IPS-11a (cell line): ENCODE measurements around the gene DDX27.

Experiments
- H3K4me3 ChIP-seq: one replicate; pipeline ENCODE4 v1.5.1; 2013; ENCODE audit warnings: low read depth, low read length, control low read depth

DDX27 gene

GRCh38 chr20:49277786-49278035 is 58.5 kb downstream of the DDX27 start:
- peak overlapping the region; percentile 100 for H3K4me3 ChIP-seq

GRCh38 chr20:49278036-49278817 is 59.0 kb downstream of the DDX27 start, which contains the start of gene ZNFX1:
Gene ZNFX1 (minus strand): TSS chr20:49278057. CDS start chr20:49275839, 2,218 bp downstream.
- peak within 1 kb of the TSS; percentile 100 for H3K4me3 ChIP-seq

- peak overlapping the region; percentile 100 for H3K4me3 ChIP-seq
Measured at GRCh38 chr20:49278818-49279676, 59.8 kb downstream of the DDX27 start.

- H3K4me3 ChIP-seq: peak overlapping the region; percentile 100
Measured at GRCh38 chr20:49279677-49280462, 60.7 kb downstream of the DDX27 start.

GRCh38 chr20:49280463-49281058 is 61.3 kb downstream of the DDX27 start:
- peak overlapping the region; percentile 100 for H3K4me3 ChIP-seq

- peak overlapping the region; percentile 100 for H3K4me3 ChIP-seq
Measured at GRCh38 chr20:49281059-49281912, 62.1 kb downstream of the DDX27 start.

GRCh38 chr20:49281913-49282467 is 62.8 kb downstream of the DDX27 start:
- peak overlapping the region; percentile 100 for H3K4me3 ChIP-seq

GRCh38 chr20:49282584-49283171 is 63.5 kb downstream of the DDX27 start:
- peak overlapping the region; percentile 100 for H3K4me3 ChIP-seq

GRCh38 chr20:49283176-49283702 is 64.0 kb downstream of the DDX27 start:
- peak overlapping the region; percentile 100 for H3K4me3 ChIP-seq

GRCh38 chr20:49283703-49284625 is 64.7 kb downstream of the DDX27 start:
- H3K4me3 ChIP-seq: peak overlapping the region; percentile 100

GRCh38 chr20:49284818-49285217 is 65.6 kb downstream of the DDX27 start:
- no peak overlapping the region for H3K4me3 ChIP-seq

- no peak overlapping the region for H3K4me3 ChIP-seq
Measured at GRCh38 chr20:49285233-49285668, 66.0 kb downstream of the DDX27 start.

- H3K4me3 ChIP-seq: no peak overlapping the region
Measured at GRCh38 chr20:49285813-49286494, 66.7 kb downstream of the DDX27 start.

- H3K4me3 ChIP-seq: no peak overlapping the region
Measured at GRCh38 chr20:49286689-49287551, 67.7 kb downstream of the DDX27 start.

GRCh38 chr20:49287555-49288249 is 68.5 kb downstream of the DDX27 start:
- H3K4me3 ChIP-seq: no peak overlapping the region

- H3K4me3 ChIP-seq: no peak overlapping the region
Measured at GRCh38 chr20:49288250-49288751, 69.1 kb downstream of the DDX27 start.
